ENCODE results near the gene AKR1C8. TPM values are rescaled to one million over a fixed set of nuclear protein-coding genes. Genes with fewer than 3 reads are reported as not detected.

Gene AKR1C8
- not detected in 2 replicates for total RNA-seq

DNA sequence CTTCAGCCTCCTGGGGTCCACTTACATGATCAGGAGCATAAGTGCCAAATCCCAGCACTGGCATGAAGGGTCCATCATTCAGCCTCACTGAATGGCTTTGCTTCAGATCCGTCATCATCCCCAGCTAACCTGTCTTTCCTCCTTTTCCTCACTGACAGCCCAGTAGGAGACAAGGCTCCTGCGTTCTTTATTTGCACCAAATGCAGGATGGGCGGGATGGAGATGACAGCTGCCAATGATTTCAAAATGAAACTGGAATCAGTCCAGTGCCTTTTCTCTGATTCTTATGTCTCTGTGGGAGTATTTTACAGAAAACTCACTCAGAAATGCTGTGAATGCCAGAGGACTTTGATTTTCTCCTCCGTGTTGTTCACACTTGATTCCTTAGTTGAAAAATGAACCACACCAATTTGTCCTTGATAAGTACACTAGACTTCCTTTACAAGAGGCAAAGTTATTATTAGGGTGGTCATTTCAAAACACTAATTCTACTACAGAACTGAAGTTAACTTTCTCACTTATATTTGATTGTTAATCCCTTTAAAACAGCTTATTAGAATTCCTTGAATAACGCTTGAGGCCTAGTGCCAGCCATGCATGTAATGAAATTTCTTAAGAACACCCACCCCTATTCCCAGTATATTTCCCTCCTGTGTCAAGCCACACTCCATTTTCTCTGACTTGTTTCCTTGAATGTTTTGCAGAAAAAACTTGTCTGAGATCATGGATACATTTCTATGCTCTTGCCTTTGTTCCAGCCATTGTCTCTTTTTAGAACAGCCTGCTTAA, at the start of gene AKR1C8:
Gene AKR1C8, minus strand, starts transcription at position 164 of the 789 bp plus-strand sequence. Its CDS starts 46 bp downstream, at position 118.

GRCh38 chr10:5196702-5197113, 11.8 kb upstream of the AKR1C8 start, which contains the start of gene AKR1C4:
TSS of gene AKR1C4 (plus strand) at chr10:5196837. CDS start at chr10:5196868, 31 bp downstream.

Other genes starting within 250 kb of the AKR1C8 start
- 152 and 278 TPM in 2 replicates for gene AKR1C1, start 221.7 kb downstream of the AKR1C8 start, total RNA-seq
- 218 and 721 TPM in 2 replicates for gene AKR1C2, start 181.3 kb downstream of the AKR1C8 start, total RNA-seq
- gene AKR1C3, start 90.7 kb downstream of the AKR1C8 start, total RNA-seq = 162 and 246 TPM in 2 replicates
- gene AKR1C4, start 11.7 kb upstream of the AKR1C8 start, total RNA-seq = not detected in 2 replicates
- gene UCN3, start 179.8 kb upstream of the AKR1C8 start, total RNA-seq = not detected in 2 replicates
- 0.72 TPM in 1 of 2 replicates, not detected in the other for gene TUBAL3, start 219.7 kb upstream of the AKR1C8 start, total RNA-seq
- 143 and 149 TPM in 2 replicates for gene NET1, start 227.4 kb upstream of the AKR1C8 start, total RNA-seq

All from tracheal epithelial cell (primary cell).